Neuron (in vitro differentiated cells): Measurements from ENCODE around the gene WNT6.

Experiments
- H2AFZ ChIP-seq: one replicate; pipeline ENCODE4 v1.6.1; 2013; ENCODE audit warnings: low read depth, mild to moderate bottlenecking, inconsistent platforms, low read length, moderate library complexity
- H3K27me3 ChIP-seq: one replicate; pipeline ENCODE4 v1.6.1; 2013; ENCODE audit warnings: low read length; ENCODE audit not compliant: insufficient read depth
- H3K36me3 ChIP-seq: one replicate; pipeline ENCODE4 v1.6.1; 2013; ENCODE audit warnings: low read length; ENCODE audit not compliant: insufficient read depth
- H3K4me1 ChIP-seq: one replicate; pipeline ENCODE4 v1.6.1; 2013; ENCODE audit warnings: low read length; ENCODE audit not compliant: insufficient read depth
- H3K4me3 ChIP-seq: 2 replicates; pipeline ENCODE4 v1.5.1; 2013; ENCODE audit warnings: mild to moderate bottlenecking, low read length, moderate library complexity
- H3K9me3 ChIP-seq: one replicate; pipeline ENCODE4 v1.6.1; 2013; ENCODE audit warnings: low read length

WNT6 gene

GRCh38 chr2:218821605-218822211 lies 37.9 kb upstream of the WNT6 start:
- Histone ChIP-seq H3K27me3 (no peaks in the 10 kb centered on the region), H3K36me3 (no peaks in the 10 kb centered on the region), H3K4me1 (no peaks in the 10 kb centered on the region), H3K4me3 (no peak overlapping the region), H3K9me3 (no peaks in the 10 kb centered on the region), H2AFZ (no peak overlapping the region)

GRCh38 chr2:218822622-218823021 lies 37.0 kb upstream of the WNT6 start:
- no peaks in the 10 kb centered on the region for H3K4me1 ChIP-seq
- H3K36me3 ChIP-seq, result no peaks in the 10 kb centered on the region
- peaks cover 2% of the 10 kb centered on the region for H3K27me3 ChIP-seq
- H3K9me3 ChIP-seq, result no peaks in the 10 kb centered on the region
- H3K4me3 ChIP-seq, result no peak overlapping the region
- no peak overlapping the region for H2AFZ ChIP-seq

- Histone ChIP-seq H3K9me3 (no peaks in the 10 kb centered on the region), H3K36me3 (no peaks in the 10 kb centered on the region), H3K4me3 (no peak overlapping the region), H3K27me3 (peaks cover 8% of the 10 kb centered on the region), H2AFZ (no peak overlapping the region), H3K4me1 (no peaks in the 10 kb centered on the region)
Observed at GRCh38 chr2:218823196-218823855, 36.3 kb upstream of the WNT6 start.

GRCh38 chr2:218824004-218824403 lies 35.6 kb upstream of the WNT6 start:
- Histone ChIP-seq H3K27me3 (peaks cover 9% of the 10 kb centered on the region), H2AFZ (no peak overlapping the region), H3K4me3 (no peak overlapping the region), H3K4me1 (no peaks in the 10 kb centered on the region), H3K9me3 (no peaks in the 10 kb centered on the region), H3K36me3 (no peaks in the 10 kb centered on the region)

GRCh38 chr2:218826791-218827190 lies 32.8 kb upstream of the WNT6 start:
- H3K9me3 ChIP-seq, result no peaks in the 10 kb centered on the region
- peaks cover 9% of the 10 kb centered on the region for H3K27me3 ChIP-seq
- no peaks in the 10 kb centered on the region for H3K36me3 ChIP-seq
- no peaks in the 10 kb centered on the region for H3K4me1 ChIP-seq
- no peak overlapping the region for H3K4me3 ChIP-seq
- H2AFZ ChIP-seq, result no peak overlapping the region

GRCh38 chr2:218827701-218828476 lies 31.7 kb upstream of the WNT6 start:
- Histone ChIP-seq H3K4me1 (no peaks in the 10 kb centered on the region), H3K36me3 (no peaks in the 10 kb centered on the region), H3K9me3 (no peaks in the 10 kb centered on the region), H3K27me3 (peaks cover 18% of the 10 kb centered on the region), H3K4me3 (no peak overlapping the region), H2AFZ (no peak overlapping the region)

- Histone ChIP-seq H2AFZ (no peak overlapping the region), H3K9me3 (no peaks in the 10 kb centered on the region), H3K36me3 (no peaks in the 10 kb centered on the region), H3K4me1 (no peaks in the 10 kb centered on the region), H3K27me3 (peaks cover 23% of the 10 kb centered on the region), H3K4me3 (no peak overlapping the region)
Observed at GRCh38 chr2:218828477-218828778, 31.2 kb upstream of the WNT6 start.

- Histone ChIP-seq H3K4me1 (no peaks in the 10 kb centered on the region), H2AFZ (no peak overlapping the region), H3K27me3 (peaks cover 30% of the 10 kb centered on the region), H3K9me3 (no peaks in the 10 kb centered on the region), H3K36me3 (no peaks in the 10 kb centered on the region), H3K4me3 (no peak overlapping the region)
Observed at GRCh38 chr2:218829868-218830451, 29.6 kb upstream of the WNT6 start.

GRCh38 chr2:218830526-218831306 lies 28.9 kb upstream of the WNT6 start:
- no peaks in the 10 kb centered on the region for H3K4me1 ChIP-seq
- H3K27me3 ChIP-seq, result peaks cover 30% of the 10 kb centered on the region
- H3K36me3 ChIP-seq, result no peaks in the 10 kb centered on the region
- no peak overlapping the region for H2AFZ ChIP-seq
- no peaks in the 10 kb centered on the region for H3K9me3 ChIP-seq
- H3K4me3 ChIP-seq, result no peak overlapping the region

GRCh38 chr2:218831378-218831990 lies 28.1 kb upstream of the WNT6 start, which contains the start of gene PRKAG3:
TSS of gene PRKAG3 (minus strand) at chr2:218831803.
- H3K4me1 ChIP-seq, result no peaks in the 10 kb centered on the region
- H3K4me3 ChIP-seq, result no peak within 1 kb of the TSS
- H2AFZ ChIP-seq, result no peak within 1 kb of the TSS
- no peaks in the 10 kb centered on the region for H3K36me3 ChIP-seq
- H3K9me3 ChIP-seq, result no peaks in the 10 kb centered on the region
- peaks cover 30% of the 10 kb centered on the region for H3K27me3 ChIP-seq

GRCh38 chr2:218832081-218832480 lies 27.5 kb upstream of the WNT6 start:
- no peak overlapping the region for H3K4me3 ChIP-seq
- no peaks in the 10 kb centered on the region for H3K36me3 ChIP-seq
- no peak overlapping the region for H2AFZ ChIP-seq
- no peaks in the 10 kb centered on the region for H3K4me1 ChIP-seq
- H3K27me3 ChIP-seq, result peaks cover 28% of the 10 kb centered on the region
- H3K9me3 ChIP-seq, result no peaks in the 10 kb centered on the region

- no peaks in the 10 kb centered on the region for H3K4me1 ChIP-seq
- H3K27me3 ChIP-seq, result peaks cover 28% of the 10 kb centered on the region
- no peak overlapping the region for H3K4me3 ChIP-seq
- H3K9me3 ChIP-seq, result no peaks in the 10 kb centered on the region
- no peaks in the 10 kb centered on the region for H3K36me3 ChIP-seq
- H2AFZ ChIP-seq, result no peak overlapping the region
Observed at GRCh38 chr2:218832520-218832919, 27.1 kb upstream of the WNT6 start.
